Measurements from ENCODE around the gene SIN3B. TPM values are rescaled to one million over a fixed set of nuclear protein-coding genes. Genes with fewer than 3 reads are reported as not detected.
A peak's percentile ranks its signal among the peaks of the same experiment; 100 is the strongest.

SIN3B gene
- total and polyA plus RNA-seq, 9 donors = 35.3 to 92.0 (median 56.9) TPM

- intact Hi-C loops (cut with DNase I) = no loop called here
- no peaks in the 10 kb centered on the region for H3K27me3 ChIP-seq
- H3K27ac ChIP-seq = peak overlapping the region in 1 of 2 donors; percentile 19
- H3K4me3 ChIP-seq = no peak overlapping the region
- TF ChIP-seq EP300 (IDR thresholded peaks at IDR 0.05) (no peak), CTCF (IDR thresholded peaks at IDR 0.05) (no peak), POLR2A (IDR thresholded peaks at IDR 0.05) (no peak)
- H3K9me3 ChIP-seq = no peaks in the 10 kb centered on the region
- H3K4me1 ChIP-seq (ENCODE audit: insufficient read depth) = peaks cover 3% of the 10 kb centered on the region
- H3K36me3 ChIP-seq = no peaks in the 10 kb centered on the region
- 43 to 52% (median 43%) methylated on average over 23 of the region's 23 CpGs for WGBS, 3 donors
- no peak for DNase-seq
Observed at GRCh38 chr19:16836115-16837034, 7.2 kb downstream of the SIN3B start.

GRCh38 chr19:16837035-16837362 lies 7.8 kb downstream of the SIN3B start:
- Histone ChIP-seq H3K27me3 (no peaks in the 10 kb centered on the region), H3K4me3 (no peak overlapping the region), H3K9me3 (no peaks in the 10 kb centered on the region), H3K4me1 (ENCODE audit: insufficient read depth) (peaks cover 3% of the 10 kb centered on the region), H3K36me3 (no peaks in the 10 kb centered on the region), H3K27ac (peak overlapping the region in 1 of 2 donors; percentile 19)
- no peak for TF ChIP-seq CTCF (IDR thresholded peaks at IDR 0.05)
- TF ChIP-seq POLR2A (IDR thresholded peaks at IDR 0.05) = no peak
- TF ChIP-seq EP300 (IDR thresholded peaks at IDR 0.05) = no peak
- DNase-seq = no peak
- WGBS, 3 donors = 49 to 56% (median 53%) methylated on average over 4 of the region's 4 CpGs
- intact Hi-C loops (cut with DNase I) = no loop called here

GRCh38 chr19:16841391-16841926 lies 12.3 kb downstream of the SIN3B start:
- intact Hi-C loops (cut with DNase I) = no loop called here
- DNase-seq = no peak
- Histone ChIP-seq H3K36me3 (no peaks in the 10 kb centered on the region), H3K4me3 (no peak overlapping the region), H3K27me3 (no peaks in the 10 kb centered on the region), H3K4me1 (ENCODE audit: insufficient read depth) (peaks cover 3% of the 10 kb centered on the region), H3K27ac (no peak overlapping the region), H3K9me3 (no peaks in the 10 kb centered on the region)
- 79 to 81% (median 81%) methylated on average over 15 of the region's 15 CpGs for WGBS, 3 donors
- no peak for TF ChIP-seq CTCF (IDR thresholded peaks at IDR 0.05)
- no peak for TF ChIP-seq EP300 (IDR thresholded peaks at IDR 0.05)

- intact Hi-C loops (cut with DNase I) = no loop called here
Observed at GRCh38 chr19:16846901-16847300, 17.7 kb downstream of the SIN3B start.

More at GRCh38 chr19:16846901-16847300, 17.7 kb downstream of the SIN3B start:
- TF ChIP-seq POLR2A (IDR thresholded peaks at IDR 0.05) (no peak), EP300 (IDR thresholded peaks at IDR 0.05) (no peak), CTCF (IDR thresholded peaks at IDR 0.05) (no peak)
- Histone ChIP-seq H3K36me3 (no peaks in the 10 kb centered on the region), H3K4me1 (ENCODE audit: insufficient read depth) (no peaks in the 10 kb centered on the region), H3K4me3 (no peak overlapping the region), H3K27ac (no peak overlapping the region), H3K9me3 (no peaks in the 10 kb centered on the region), H3K27me3 (no peaks in the 10 kb centered on the region)
- WGBS, 3 donors = 92 to 97% (median 94%) methylated on average over 16 of the region's 16 CpGs
- no peak for DNase-seq

Measured in ovary (tissue), 9 donors.